A673 (cell line): ENCODE measurements around the gene AQP3. TPM values are rescaled to one million over a fixed set of nuclear protein-coding genes. Genes with fewer than 3 reads are reported as not detected.

Experiments used
- BruUV-seq: library from RNA; stranded (reverse); fragments of 400-500 nt; replicated peaks from 2 replicates; lab custom pipeline; 2021; lab: Mats Ljungman, UMichigan
- CTCF ChIA-PET: fragments of 300-600 bp; sonication (Branson Sonifier 250); formaldehyde crosslinking; loops from one replicate; lab custom pipeline; 2022; ENCODE audit warnings: antibody characterized with exemption; lab: Charles Lee
- POLR2A ChIA-PET: fragments of 300-600 bp; sonication (Branson Sonifier 250); formaldehyde crosslinking; loops from one replicate; lab custom pipeline; 2022; ENCODE audit warnings: antibody characterized with exemption; ENCODE audit not compliant: low non-redundant PET; lab: Charles Lee
- DNase-seq: peaks from one replicate; pipeline ENCODE4 v3.0.0-alpha.2; 2015; ENCODE audit warnings: low spot score
- H3K27ac ChIP-seq: fragments of 200-600 bp; sonication (generic); 2 replicates; pipeline ENCODE4 v1.5.1; 2016; ENCODE audit warnings: mixed run types, low read depth, mild to moderate bottlenecking, mixed read lengths, antibody characterized with exemption, low read length; ENCODE audit not compliant: poor library complexity, severe bottlenecking
- H3K27me3 ChIP-seq: fragments of 200-600 bp; sonication (generic); replicated peaks from 2 replicates; pipeline ENCODE4 v1.6.1; 2017; ENCODE audit warnings: mixed run types, low read depth, mild to moderate bottlenecking, mixed read lengths, antibody characterized with exemption, low read length; ENCODE audit not compliant: insufficient read depth, poor library complexity
- H3K36me3 ChIP-seq: fragments of 200-600 bp; sonication (generic); 2 replicates; pipeline ENCODE4 v1.6.1; 2016; ENCODE audit warnings: mixed run types, mild to moderate bottlenecking, mixed read lengths, antibody characterized with exemption, low read length; ENCODE audit not compliant: insufficient read depth, poor library complexity, severe bottlenecking
- H3K4me1 ChIP-seq: fragments of 200-600 bp; sonication (generic); 2 replicates; pipeline ENCODE4 v1.6.1; 2017; ENCODE audit warnings: mixed run types, mild to moderate bottlenecking, mixed read lengths, antibody characterized with exemption, low read length; ENCODE audit not compliant: insufficient read depth, poor library complexity, severe bottlenecking
- H3K4me3 ChIP-seq: fragments of 200-600 bp; sonication (generic); 2 replicates; pipeline ENCODE4 v1.5.1; 2016; ENCODE audit warnings: low read depth, mixed run types, mild to moderate bottlenecking, mixed read lengths, low read length; ENCODE audit not compliant: poor library complexity, severe bottlenecking
- H3K9me3 ChIP-seq: fragments of 200-600 bp; sonication (generic); 2 replicates; pipeline ENCODE4 v1.6.1; 2016; ENCODE audit warnings: mixed run types, low read depth, mild to moderate bottlenecking, mixed read lengths, antibody characterized with exemption, low read length; ENCODE audit not compliant: poor library complexity, severe bottlenecking
- EZH2 ChIP-seq: fragments of 200-600 bp; sonication (generic); IDR thresholded peaks from 2 replicates; pipeline ENCODE4 v1.6.1; 2017; ENCODE audit warnings: borderline replicate concordance, low read depth, mild to moderate bottlenecking, mixed read lengths, antibody characterized with exemption, low read length; ENCODE audit not compliant: poor library complexity, severe bottlenecking
- intact Hi-C: fragments of 100-400 bp; cut with micrococcal nuclease; formaldehyde crosslinking; loops from one replicate; pipeline ENCODE4 v1.10.0; 2022; ENCODE audit not compliant: unreplicated experiment
- total RNA-seq: library from RNA; stranded (reverse); gene quantifications from 2 replicates; pipeline ENCODE4 v1.2.3, GENCODE V29; 2021
- TF ChIP-seq, protein P1 (sequence below): fragments of 300-800, 200-600 bp; sonication (generic); conservative IDR thresholded peaks from 2 replicates; pipeline ENCODE4 v1.5.1; 2017; ENCODE audit warnings: low read depth, mild to moderate bottlenecking, antibody characterized with exemption, low read length, moderate library complexity, mixed read lengths

Gene AQP3
- total RNA-seq, 1 experiment from 2014 or later, result 0.43 TPM

- Histone ChIP-seq H3K27ac (no peak overlapping the region), H3K4me3 (no peak overlapping the region), H3K36me3 (no peaks in the 10 kb centered on the region), H3K9me3 (no peaks in the 10 kb centered on the region), H3K27me3 (no peaks in the 10 kb centered on the region), H3K4me1 (no peaks in the 10 kb centered on the region)
- intact Hi-C loops, result no loop called here
- no TSS peak for BruUV-seq
- ChIA-PET CTCF (no interaction called here), POLR2A (no interaction called here)
- no peak for DNase-seq
- TF ChIP-seq EZH2, result no peak
- TF ChIP-seq, protein P1, sequence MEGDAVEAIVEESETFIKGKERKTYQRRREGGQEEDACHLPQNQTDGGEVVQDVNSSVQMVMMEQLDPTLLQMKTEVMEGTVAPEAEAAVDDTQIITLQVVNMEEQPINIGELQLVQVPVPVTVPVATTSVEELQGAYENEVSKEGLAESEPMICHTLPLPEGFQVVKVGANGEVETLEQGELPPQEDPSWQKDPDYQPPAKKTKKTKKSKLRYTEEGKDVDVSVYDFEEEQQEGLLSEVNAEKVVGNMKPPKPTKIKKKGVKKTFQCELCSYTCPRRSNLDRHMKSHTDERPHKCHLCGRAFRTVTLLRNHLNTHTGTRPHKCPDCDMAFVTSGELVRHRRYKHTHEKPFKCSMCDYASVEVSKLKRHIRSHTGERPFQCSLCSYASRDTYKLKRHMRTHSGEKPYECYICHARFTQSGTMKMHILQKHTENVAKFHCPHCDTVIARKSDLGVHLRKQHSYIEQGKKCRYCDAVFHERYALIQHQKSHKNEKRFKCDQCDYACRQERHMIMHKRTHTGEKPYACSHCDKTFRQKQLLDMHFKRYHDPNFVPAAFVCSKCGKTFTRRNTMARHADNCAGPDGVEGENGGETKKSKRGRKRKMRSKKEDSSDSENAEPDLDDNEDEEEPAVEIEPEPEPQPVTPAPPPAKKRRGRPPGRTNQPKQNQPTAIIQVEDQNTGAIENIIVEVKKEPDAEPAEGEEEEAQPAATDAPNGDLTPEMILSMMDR, result no peak
These were observed 12.9 kb downstream of the AQP3 start for GRCh38 chr9:33434317-33435105.

DNA sequence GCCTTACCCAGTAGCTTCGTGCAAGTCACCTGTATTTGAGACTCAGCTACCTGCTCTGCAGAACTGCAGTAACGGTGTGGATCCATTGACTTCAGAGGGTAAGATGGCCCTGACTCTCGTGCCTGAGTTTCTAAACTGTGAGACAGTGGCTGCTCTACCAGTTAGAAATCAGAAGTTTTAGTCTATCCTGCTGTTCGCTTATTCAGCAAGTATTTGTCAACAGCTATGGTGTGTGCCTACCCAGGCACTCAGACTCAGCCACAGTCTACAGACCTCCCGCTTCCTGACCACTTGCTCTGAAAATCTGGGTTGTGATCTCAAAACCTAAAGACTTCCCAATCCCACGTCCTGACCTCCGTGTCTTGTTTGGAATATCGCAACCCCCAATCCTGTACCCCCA is 13.5 kb downstream of the AQP3 start:
- ChIA-PET CTCF (interaction anchor here (0.9 kb wide), 1 partner anchor 32 kb away, joined by 3 read pairs; no protein-coding TSS in a partner anchor), POLR2A (interaction anchor here (0.6 kb wide), 1 partner anchor 42 kb away, joined by 3 read pairs; no protein-coding TSS in a partner anchor)
- intact Hi-C loops, result no loop called here
- TF ChIP-seq, protein P1, result no peak
- TF ChIP-seq EZH2, result no peak
- Histone ChIP-seq H3K27ac (no peak overlapping the region), H3K4me1 (no peaks in the 10 kb centered on the region), H3K36me3 (no peaks in the 10 kb centered on the region), H3K27me3 (no peaks in the 10 kb centered on the region), H3K9me3 (no peaks in the 10 kb centered on the region), H3K4me3 (no peak overlapping the region)
- no peak for DNase-seq
- BruUV-seq, result no TSS peak

DNA sequence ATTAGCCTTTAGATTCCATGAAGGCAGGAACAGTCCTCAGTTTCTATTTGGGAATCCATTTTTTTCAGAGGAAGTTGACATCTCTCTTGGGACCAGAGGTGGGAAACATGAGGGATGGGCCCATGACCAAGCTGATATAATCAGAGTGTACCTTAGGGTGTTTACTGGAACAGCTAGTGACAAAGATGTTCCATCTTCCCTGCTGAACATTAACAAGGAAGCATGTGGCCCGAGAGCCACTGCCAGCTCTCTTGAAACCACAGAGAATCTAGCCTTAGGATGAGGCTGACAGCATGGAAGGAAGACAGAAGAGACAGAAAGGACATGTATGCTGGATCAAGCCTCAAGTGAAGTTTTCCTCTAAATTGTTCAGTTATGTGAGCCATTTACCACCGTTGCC is 16.0 kb downstream of the AQP3 start:
- CTCF ChIA-PET, result interaction anchor here (1.7 kb wide), 1 partner anchor 22 kb away, joined by 3 read pairs; no protein-coding TSS in a partner anchor
- no peak overlapping the region for H3K27ac ChIP-seq
- no peak overlapping the region for H3K4me3 ChIP-seq
- intact Hi-C loops, result no loop called here
- H3K9me3 ChIP-seq, result no peaks in the 10 kb centered on the region
- H3K27me3 ChIP-seq, result no peaks in the 10 kb centered on the region
- no peaks in the 10 kb centered on the region for H3K4me1 ChIP-seq
- H3K36me3 ChIP-seq, result no peaks in the 10 kb centered on the region
- BruUV-seq, result no TSS peak
- DNase-seq, result no peak
- POLR2A ChIA-PET, result interaction anchor here (0.6 kb wide), 1 partner anchor 73 kb away, joined by 4 read pairs; no protein-coding TSS in a partner anchor
- TF ChIP-seq EZH2, result no peak
- TF ChIP-seq, protein P1, result no peak
